GM19395 (cell line): Measurements from ENCODE around the gene TBRG4.
"Not testable (repeated sequence)": the region's sequence is repeated elsewhere in the genome, so short reads cannot be mapped to it uniquely, and the experiment has no call there.

Experiments used
- ATAC-seq: cut with Tn5 transposase; IDR thresholded peaks from one replicate; pipeline ENCODE4 v1.9.1; 2021; ENCODE audit warnings: mild to moderate bottlenecking, moderate library complexity; ENCODE audit not compliant: unreplicated experiment

TBRG4 gene

DNA sequence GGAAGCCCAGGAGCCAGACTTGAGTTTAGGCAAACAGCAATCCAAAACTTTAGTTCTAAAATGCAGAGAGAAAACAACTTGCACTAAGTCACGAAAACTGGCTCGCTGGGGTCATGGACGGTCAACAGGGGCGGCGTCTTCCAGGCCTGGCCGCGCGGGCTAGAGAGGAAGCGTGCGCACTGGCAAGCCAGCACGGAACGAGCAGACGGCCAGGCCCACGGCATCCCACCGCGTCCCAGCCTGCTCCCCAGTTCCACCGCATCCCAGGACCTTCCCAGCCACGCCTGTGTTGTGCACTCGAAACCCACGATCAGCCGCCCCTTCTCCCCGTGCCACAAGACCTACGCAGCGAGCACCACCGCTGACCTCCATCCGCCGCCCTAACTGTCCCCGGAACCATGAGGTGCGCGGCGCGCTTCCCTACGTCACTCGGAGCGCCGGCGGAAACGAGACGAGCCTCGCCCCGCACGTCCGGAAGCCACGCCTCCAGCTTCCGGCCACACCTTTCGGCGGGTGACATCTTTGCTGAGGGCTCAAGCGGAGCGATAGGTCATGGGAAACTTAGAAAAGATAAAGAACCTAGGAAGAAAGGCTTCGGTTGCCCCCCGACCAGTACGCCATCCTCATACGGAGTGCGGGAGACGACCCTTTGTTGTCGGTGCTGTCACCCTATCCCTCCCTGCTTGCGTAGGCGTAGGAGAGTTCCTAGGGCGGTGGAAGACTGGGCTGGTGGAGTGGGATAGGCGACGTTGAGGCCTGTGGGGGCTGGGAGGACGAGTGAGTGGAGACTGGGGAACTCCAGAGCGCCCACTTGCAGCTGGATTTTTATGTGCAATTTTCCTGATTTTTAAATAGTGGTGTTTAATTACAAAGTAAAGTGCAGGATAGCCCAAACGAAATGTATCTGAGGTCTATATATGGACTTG lies at the start of gene TBRG4:
TBRG4 (minus strand) TSS at position 400 of the 926 bp plus-strand sequence. CDS start 2,460 bp downstream, outside the sequence.
- ATAC-seq: peak; percentile 92

DNA sequence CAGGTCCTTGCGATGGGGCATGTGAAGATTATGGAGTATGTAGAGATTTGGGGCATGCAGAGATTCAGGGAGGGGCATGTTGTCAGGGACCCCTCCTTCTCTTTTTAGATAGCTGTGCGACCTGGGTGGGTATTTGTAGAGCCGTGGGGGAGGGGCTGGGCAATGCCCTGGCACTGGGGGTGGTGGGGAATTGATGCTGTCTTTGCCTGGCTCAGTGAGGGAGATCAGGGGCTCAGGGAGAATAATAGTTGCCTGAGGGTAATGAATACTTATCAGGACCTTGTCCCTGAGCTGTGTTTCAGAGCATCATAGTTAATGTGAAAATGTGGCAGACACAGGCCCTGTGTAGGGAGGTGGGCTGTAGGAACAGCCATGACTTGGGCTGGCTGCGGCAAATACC lies 49.6 kb upstream of the TBRG4 start:
- no peak for ATAC-seq

DNA sequence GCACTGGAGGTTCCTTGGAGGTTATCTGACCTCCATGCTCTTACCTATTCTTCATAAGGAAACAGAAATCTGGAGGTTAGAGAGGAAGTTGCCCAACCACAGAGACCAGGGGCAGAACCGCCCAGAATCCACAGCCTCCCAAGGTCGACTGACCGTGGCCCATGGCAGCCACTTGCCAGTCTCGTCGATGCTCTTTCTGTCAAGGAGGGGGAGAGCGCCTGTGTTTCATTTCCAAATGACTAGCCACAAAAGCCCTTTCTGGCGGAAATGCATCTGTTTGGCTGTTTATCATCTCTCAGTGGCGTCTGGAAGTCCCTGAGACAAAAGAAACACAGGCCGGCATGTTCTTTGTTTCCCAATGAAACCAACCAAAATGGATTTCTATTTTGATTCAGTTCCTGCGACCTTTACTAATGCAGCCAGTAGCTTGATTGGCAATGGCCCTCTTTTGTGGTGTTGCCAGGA lies 49.0 kb upstream of the TBRG4 start:
- peak; percentile 67 for ATAC-seq

DNA sequence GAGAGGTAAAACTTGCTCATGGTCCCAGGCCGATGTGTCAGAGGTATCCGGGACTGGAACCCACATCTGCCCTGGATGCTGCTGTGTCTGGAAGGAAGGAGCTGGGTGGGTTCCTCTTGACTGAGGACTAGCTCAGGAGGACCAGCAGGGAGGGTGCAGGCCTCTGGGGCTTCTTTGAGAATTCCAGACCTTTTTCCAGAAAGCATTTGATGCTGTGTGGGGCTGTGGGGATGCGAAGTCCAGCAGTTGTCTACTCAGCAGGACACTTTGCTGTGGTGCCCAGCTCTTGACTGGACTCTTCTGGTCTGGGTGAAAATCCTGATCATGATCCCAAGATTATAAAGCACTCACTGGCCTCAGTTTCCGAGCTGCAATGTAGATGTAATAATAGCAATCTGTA lies 47.8 kb upstream of the TBRG4 start:
- ATAC-seq: no peak

DNA sequence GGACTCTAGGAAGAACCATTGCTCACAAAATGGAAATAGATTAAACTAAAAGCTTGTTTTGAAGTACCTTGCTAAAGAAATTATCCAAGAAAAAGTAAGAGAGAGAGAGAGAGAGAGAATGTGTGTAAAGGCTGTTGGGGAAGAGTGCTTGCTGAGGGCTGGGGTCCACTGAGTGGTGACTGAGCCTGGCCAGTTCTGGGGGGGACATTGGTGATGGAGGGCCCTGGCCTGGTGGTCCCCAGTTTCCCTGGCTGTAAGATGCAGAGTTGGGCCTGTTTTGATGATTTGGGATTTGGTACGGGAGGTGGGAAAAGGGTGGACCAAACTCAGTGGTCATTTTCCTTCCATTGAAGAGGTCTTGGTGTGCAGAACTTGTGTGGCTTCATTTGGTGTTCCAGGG lies 47.0 kb upstream of the TBRG4 start:
- no peak for ATAC-seq

DNA sequence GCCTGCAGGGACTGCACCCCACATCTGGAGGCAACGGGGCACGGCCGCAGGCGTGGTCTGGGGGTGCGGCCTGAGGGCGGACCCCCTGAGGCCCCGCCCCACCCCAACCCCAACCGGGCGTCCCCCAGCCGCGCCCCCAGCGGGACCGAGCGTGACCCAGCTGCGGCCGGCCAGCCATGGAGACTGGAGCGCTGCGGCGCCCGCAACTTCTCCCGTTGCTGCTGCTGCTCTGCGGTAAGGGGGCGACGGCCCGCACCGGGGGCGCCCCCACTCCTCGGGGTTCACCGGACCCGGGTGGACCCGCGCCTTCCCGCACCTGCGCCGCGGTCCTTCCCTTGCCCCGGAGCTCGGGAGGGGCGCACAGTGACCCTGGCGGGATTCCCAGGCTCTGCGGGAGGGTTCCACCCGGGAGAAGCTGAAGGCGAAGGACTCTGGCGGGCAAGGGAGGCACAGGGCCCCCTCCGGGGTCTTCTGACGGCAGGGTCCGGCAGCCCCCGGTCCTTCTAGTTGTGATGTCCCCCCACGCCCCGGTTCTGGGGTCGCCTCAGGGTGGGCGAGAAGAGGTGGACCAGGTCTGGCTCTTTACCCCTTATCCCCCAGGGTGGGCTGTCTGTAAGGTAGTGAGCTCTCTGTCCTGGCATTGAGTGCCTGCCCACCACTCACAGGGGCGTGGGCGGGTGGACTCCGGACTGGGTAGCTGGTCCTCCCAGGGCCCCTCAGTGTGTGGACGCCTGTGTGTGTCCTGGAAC lies 46.3 kb upstream of the TBRG4 start, which contains the start of gene RAMP3:
RAMP3 (plus strand) TSS at position 139 of the 749 bp plus-strand sequence; CDS start at position 177, 38 bp downstream.
- no peak for ATAC-seq

DNA sequence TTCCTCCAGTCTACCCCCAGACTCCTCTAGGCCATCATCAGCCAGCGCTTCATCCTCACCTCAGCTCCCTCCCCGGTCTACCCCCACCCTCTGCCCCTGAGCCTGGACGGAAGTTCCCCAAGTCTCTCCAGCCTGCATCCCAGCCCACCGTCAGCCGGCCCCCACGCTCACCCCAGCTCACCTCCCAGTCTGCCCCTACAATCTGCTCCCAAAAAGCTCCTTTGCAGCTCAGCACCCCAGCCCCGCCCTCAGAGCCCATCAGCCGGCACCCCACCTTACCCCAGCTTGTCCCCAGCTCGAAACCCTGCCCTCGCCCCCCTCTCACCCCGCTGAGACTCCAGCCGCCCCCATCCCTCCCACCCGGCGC lies 45.8 kb upstream of the TBRG4 start:
- ATAC-seq: no peak

DNA sequence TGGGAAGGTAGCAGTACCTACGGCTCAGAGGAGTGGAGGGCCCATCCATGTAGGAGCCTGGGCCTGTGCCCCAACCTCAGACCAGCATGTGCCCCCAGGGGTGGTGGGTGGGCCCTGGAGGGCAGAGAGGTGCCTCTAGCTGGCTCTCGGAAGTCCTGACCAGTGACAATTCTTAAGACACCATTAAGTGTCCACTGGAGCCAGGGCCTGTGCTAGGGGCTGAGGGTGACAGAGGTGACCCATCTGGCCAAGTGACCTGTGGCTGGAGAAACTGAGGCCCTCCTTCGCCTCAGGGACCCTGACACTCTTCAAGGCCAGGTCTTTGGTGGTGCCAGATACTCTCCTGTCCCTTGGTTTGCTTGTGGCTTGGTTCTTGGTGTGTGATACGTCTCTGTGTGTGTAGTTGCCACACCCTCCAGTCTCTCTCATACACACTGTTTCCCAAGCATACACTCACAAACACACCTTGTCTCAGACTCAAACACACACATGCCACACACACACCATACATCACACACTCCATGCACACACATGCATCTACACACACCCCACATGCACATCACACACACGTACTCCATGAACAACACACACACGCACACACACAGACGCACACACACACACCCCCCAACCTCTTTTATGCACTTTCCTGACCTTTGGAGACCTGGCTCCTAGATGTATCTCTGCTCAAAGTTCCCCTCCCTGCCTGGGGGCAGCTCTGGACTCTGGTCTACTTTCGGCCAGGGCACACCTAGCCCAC lies 45.2 kb upstream of the TBRG4 start:
- no peak for ATAC-seq

DNA sequence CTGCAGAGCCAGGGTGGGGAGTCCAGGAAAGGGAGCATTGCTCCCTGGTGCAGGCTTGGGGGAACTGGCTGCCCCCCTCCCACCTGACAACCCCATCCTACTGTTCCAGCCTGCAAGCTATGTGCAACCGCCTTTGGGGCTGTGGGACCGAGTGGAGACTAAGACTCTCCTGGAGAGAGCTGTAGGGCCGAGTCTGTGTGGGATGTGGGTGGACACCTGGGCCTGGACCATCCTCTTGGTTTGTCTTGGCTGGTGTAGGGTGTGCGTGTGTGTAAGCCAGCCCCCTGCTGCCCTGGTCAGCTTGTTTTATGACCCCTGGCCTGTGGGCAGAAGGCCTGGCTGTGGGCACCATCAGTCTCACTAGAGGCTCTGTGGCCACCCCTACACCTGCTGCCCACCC lies 44.4 kb upstream of the TBRG4 start:
- no peak for ATAC-seq

DNA sequence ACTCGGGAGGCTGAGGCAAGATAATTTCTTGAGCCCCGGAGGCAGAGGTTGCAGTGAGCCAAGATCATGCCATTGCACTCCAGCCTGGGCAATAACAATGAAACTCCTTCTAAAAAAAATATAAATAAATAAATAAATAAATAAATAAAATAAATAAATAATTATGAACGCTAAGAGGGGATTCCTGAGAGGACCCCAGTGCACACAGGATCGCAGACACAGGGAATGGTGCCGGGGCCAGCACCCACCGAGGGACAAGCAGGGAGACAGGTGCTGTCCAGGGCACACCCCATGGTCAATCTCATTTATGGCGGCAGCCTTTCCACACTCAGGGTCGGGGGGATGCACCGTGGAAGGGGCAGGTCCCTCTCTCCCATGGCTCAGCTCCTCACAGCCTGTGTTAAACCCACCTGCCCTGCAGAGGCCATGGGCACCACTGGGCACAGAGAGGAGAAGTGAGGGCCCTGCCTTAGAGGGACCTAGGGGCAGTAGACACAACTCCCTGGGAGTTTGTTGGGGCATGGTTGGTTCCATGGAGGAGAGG lies 43.9 kb upstream of the TBRG4 start:
- ATAC-seq: no peak

DNA sequence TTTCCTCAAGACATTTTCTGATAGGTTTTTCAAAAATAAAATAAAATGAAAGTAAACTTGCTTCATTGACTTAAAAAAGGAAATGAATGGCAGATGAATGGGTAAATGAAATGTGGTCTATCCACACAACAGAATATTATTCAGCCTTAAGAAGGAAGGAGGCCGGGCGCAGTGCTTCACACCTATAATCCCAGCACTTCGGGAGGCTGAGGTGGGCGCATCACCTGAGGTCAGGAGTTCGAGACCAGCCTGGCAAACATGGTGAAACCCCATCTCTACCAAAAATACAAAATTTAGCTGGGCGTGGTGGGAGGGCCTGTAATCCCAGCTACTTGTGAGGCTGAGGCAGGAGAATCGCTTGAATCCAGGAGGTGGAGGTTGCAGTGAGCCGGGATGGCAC lies 42.4 kb upstream of the TBRG4 start:
- not testable (repeated sequence) for ATAC-seq

DNA sequence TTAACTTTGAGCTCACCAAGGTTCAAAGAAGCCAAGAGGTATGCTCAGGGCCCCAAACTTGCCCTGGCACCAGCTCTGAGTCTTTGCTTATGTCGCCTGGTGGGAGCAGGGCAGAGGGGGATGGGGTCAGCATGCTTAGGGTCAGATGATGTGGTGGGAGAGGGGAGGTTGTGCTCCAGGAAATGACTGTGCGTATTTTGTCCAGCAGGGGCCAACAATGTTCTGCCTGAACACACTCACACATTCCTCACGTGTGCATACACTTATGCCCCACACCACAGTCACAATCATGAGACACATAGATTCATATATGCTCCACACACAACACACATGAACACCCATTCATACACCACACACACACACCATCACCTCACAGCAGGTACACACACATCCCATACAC lies 41.7 kb upstream of the TBRG4 start:
- ATAC-seq: no peak

DNA sequence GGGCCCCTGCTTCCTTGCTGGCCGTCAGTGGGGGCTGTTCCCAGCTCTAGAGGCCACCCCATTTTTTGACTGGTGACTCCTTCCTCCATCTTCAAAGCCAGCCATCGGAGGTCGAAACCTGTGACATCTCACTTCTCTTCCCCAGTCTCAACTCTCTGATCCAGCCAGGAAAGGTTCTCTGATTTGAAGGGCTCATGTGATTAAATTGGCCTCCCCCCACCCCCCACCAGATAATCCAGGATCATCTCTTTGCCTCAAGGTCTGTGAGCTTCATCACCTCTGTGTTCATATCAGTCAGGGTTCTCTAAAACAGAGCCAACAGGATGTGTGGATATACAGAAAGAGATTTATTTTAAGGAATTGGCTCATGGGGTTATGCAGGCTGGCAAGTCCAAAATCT lies 40.5 kb upstream of the TBRG4 start:
- no peak for ATAC-seq

DNA sequence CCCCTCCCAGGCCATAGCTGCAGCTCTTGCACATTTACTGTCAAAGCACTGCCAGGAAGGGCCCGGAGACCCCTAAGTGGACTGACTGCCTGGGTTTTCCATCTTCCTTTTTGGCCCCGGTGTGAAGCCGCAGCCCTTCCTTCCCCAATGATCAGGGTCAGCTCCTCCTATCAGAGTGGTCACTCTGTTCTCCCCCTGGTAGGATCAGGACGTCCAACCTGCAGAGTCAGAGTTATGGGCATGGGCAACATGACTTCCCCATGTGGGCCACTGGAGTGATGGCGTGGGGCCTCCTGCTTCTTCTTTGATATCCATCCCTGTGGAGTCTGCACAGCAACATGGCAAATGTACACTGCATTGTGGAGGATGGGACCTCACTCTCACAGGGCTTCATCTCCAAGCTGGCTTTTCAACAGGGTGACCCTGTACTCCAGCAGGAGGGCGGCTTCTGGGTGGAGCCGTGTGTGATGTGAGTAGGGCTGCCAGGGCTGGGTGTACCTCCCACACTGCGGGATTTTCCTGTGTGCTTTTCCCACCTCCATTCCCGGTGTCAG lies 39.7 kb upstream of the TBRG4 start:
- no peak for ATAC-seq

DNA sequence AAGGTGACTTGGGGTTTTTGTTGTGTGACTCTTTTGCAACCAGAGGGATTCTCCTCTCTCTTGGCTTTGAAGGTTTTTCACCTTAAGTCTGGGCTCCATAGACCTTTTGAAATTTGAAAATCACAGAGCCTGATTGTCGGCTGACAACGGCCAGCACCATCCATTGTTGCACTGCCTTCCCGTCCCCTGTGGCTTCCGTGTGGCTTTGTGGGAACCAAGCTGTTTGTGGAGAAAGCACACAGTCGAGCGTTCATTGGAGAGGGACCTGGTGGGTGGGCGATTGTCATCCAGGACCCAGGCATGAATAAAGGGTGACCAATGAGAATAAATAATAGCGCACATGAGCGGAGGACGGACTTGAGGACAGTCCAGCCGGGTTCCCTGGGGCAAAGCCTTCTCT lies 38.7 kb upstream of the TBRG4 start:
- ATAC-seq: no peak

DNA sequence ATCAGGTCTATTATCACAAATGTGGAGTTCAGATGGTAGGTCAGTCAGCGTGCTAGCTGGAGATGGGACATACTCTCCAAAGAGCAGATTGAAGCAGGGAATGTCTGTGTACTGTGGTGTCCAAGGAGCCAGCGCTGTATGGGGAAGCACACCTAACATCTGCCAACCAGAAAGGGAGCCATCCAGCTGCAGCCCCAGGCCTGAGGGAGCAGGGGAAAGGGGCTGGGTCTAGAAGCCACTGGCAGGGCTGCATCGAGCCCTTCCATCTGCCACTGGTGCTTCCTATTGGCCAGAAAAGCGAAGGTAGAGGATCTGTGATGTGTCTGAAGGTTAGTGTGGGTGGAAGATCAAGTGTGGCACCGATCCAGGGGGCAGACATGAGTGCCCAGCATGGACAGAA lies 38.1 kb upstream of the TBRG4 start:
- ATAC-seq: no peak

DNA sequence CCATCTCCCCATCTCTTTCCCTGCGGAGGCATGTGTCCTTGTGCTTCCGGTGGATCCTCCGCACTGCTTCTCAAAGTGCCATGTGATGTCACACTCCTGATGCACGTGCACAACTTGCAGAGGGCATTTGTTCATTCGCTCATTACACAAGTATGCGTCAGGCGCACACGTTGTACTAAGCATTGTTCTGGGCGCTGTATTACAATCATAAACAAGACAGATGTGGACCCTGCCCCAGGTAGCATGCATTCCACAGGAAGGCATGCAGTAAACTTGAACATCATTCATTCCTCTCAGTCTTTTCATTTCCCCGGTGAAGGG lies 37.1 kb upstream of the TBRG4 start:
- no peak for ATAC-seq

DNA sequence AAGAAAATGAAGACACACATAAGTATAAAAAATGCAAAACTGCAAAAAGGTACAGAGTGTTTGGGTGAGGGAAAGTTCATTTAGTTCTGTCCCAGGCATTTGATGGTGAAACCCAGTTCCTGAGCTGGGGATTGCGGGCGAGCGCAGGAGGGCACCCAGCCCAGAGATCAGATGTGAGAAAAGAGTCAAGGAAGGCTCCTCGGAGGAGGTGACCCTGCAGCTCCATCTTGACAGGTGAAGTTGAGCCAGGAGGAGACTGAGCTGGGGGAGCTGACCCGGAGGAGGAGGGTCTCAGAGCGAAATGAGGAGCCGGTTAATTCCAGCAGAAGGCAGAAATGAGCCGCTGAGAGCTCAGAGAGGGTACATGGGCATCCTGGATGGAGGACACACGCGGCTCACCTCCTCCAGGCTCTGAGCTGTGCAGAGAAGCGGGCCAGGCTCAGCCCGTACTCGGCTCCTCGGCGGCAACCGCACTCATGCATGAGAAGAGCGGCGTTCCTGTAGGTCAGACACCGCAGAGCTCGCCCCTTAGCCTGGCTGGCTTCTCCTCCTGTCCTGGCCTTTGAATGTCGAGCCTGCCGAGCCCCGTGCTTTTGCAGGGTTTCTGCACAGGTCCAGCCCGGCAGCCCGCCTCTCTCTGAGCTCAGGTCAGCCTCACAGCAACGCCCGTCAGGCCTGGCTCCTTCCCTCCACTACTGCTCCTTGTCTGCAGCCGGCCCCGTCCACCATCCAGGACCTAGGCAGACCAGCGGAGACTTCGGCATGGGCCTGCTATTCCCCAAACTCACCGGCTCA lies 36.6 kb upstream of the TBRG4 start:
- ATAC-seq: no peak

DNA sequence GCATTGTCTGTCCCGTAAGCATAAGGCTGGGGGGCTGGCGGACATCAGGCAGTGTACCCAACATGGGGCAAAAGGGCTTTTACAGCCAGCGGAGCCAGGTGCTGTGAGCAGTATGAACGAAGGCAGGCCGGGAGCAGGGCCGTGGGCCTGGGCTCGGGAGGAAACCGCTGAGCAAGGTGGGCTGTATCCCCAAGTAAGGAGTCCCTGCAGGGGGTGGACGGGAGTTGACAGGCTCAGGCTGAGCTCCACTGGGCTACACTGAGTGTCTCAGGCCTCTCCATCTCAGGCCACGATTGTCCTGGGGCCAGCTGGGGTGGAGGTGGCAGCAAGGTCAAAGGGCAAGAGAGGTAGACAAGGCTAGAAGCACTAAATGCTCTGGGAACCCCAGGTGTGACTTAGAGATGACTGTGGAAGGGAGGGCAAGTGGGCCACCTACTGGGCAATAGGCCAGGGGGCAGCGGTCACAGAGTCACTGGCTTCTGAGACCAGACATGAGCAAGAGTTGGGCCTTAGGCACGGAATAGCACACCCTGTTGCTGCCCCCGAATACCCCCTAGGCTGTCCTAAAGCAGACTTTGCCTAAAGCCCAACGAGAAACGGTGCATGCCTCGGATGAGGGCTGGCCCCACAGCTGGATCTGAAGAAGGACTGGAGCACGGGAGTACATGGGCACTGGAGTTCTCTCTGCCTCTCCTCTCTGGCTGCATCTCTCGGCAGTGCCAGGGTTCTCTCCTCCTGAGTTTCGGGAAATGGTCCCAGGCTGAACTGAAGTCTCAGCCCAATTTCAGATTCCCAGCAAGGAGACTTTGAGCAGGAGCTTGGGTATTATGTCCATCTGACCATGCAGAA lies 35.3 kb upstream of the TBRG4 start:
- no peak for ATAC-seq
